ENCODE measurements around the gene SYNJ2.
"Not testable (repeated sequence)": the region's sequence is repeated elsewhere in the genome, so short reads cannot be mapped to it uniquely, and the experiment has no call there.

SYNJ2 gene

GRCh38 chr6:157981395-157982101, at the start of gene SYNJ2:
Gene SYNJ2 (plus strand): TSS chr6:157981863. CDS start chr6:157981962, 99 bp downstream.
- DNase-seq: no peak

- no peak for DNase-seq
Measured at GRCh38 chr6:157935786-157936185, 45.9 kb upstream of the SYNJ2 start.

GRCh38 chr6:157937318-157937717, 44.3 kb upstream of the SYNJ2 start:
- no peak for DNase-seq

- DNase-seq: no peak
Measured at GRCh38 chr6:157937916-157938315, 43.7 kb upstream of the SYNJ2 start.

GRCh38 chr6:157940375-157941036, 41.2 kb upstream of the SYNJ2 start:
- not testable (repeated sequence) for DNase-seq

GRCh38 chr6:157941101-157941863, 40.4 kb upstream of the SYNJ2 start:
- no peak for DNase-seq

GRCh38 chr6:157942351-157942750, 39.3 kb upstream of the SYNJ2 start:
- no peak for DNase-seq

GRCh38 chr6:157943249-157943963, 38.3 kb upstream of the SYNJ2 start:
- no peak for DNase-seq

- DNase-seq: no peak
Measured at GRCh38 chr6:157943964-157944283, 37.7 kb upstream of the SYNJ2 start.

GRCh38 chr6:157944983-157945931, 36.4 kb upstream of the SYNJ2 start:
- no peak for DNase-seq

GRCh38 chr6:157946053-157946617, 35.5 kb upstream of the SYNJ2 start:
- DNase-seq: no peak

GRCh38 chr6:157946865-157947532, 34.7 kb upstream of the SYNJ2 start:
- no peak for DNase-seq

- DNase-seq: not testable (repeated sequence)
Measured at GRCh38 chr6:157950899-157951298, 30.8 kb upstream of the SYNJ2 start.

- DNase-seq: no peak
Measured at GRCh38 chr6:157951828-157952227, 29.8 kb upstream of the SYNJ2 start.

- DNase-seq: no peak
Measured at GRCh38 chr6:157952861-157953351, 28.8 kb upstream of the SYNJ2 start.

- no peak for DNase-seq
Measured at GRCh38 chr6:157953580-157954091, 28.0 kb upstream of the SYNJ2 start.

GRCh38 chr6:157954150-157955117, 27.2 kb upstream of the SYNJ2 start:
- no peak for DNase-seq

- DNase-seq: no peak
Measured at GRCh38 chr6:157955675-157956074, 26.0 kb upstream of the SYNJ2 start.

GRCh38 chr6:157956171-157956730, 25.4 kb upstream of the SYNJ2 start:
- DNase-seq: no peak
